ENCODE measurements around the gene GRIN1.

GRCh38 chr9:137180491-137180890 is 41.5 kb downstream of the GRIN1 start:
- TF ChIP-seq CTCF (IDR thresholded peaks at IDR 0.05) (no peak), EZH2phosphoT487 (IDR thresholded peaks at IDR 0.05) (no peak)
